K562 (cell line): Measurements from ENCODE around the gene MAMDC4. TPM values are rescaled to one million over a fixed set of nuclear protein-coding genes. Genes with fewer than 3 reads are reported as not detected.
A peak's percentile ranks its signal among the peaks of the same experiment; 100 is the strongest.

Experiments
- ATAC-seq: fragments of 200-7000 bp; cut with Tn5 transposase; 3 replicates; pipeline ENCODE4 v1.9.1; 2020; ENCODE audit warnings: moderate library complexity
- BruUV-seq: library from RNA; stranded (reverse); fragments of 400-500 nt; replicated peaks from 2 replicates; lab custom pipeline; 2021; lab: Mats Ljungman, UMichigan
- CTCF ChIA-PET: fragments of 300-600 bp; formaldehyde crosslinking; extraction: SDS; loops from one replicate; lab custom pipeline; 2021; ENCODE audit warnings: low intra/inter-chr PET ratio; lab: Yijun Ruan, JAX
- POLR2A ChIA-PET: fragments of 300-600, 350-650 bp; sonication (Branson Sonifier 250); formaldehyde crosslinking; extraction: SDS; loops from one replicate; lab custom pipeline; 2021; ENCODE audit warnings: antibody characterized with exemption, inconsistent platforms; lab: Yijun Ruan, JAX
- DNase-seq, 4 experiments: peaks; one replicate each; pipeline versions ENCODE4 v3.0.0 to v3.0.0-alpha.2; 2011 to 2018; ENCODE audit warnings: low spot score in 3 of 4, mixed read lengths in 3 of 4; ENCODE audit errors: extremely low read depth in 1 of 4
- FAIRE-seq: peaks from 2 replicates; lab custom pipeline; 2011; peaks lifted over from hg19 to GRCh38; lab: Jason Lieb, UNC
- H2AFZ ChIP-seq: 2 replicates; pipeline ENCODE4 v1.6.0; 2011; ENCODE audit warnings: low read depth, low read length, control low read depth, inconsistent platforms
- H3K27ac ChIP-seq: fragments of 200-600 bp; 3 replicates; pipeline ENCODE4 v1.8.0; 2011; ENCODE audit warnings: low read depth, mild to moderate bottlenecking, control low read depth, inconsistent platforms, low read length, moderate library complexity, mixed read lengths; ENCODE audit errors: extremely low read depth
- H3K27me3 ChIP-seq, 2 experiments: fragments of 300-600 bp in 1 of 2; 2 replicates in 1 of 2; 3 replicates in 1 of 2; pipeline versions ENCODE4 v1.6.0 to v1.8.0; 2011; ENCODE audit warnings: inconsistent platforms in 2 of 2, low read length in 2 of 2, mild to moderate bottlenecking in 1 of 2, mixed read lengths in 1 of 2, moderate library complexity in 1 of 2; ENCODE audit not compliant: control insufficient read depth in 2 of 2, insufficient read depth in 2 of 2
- H3K36me3 ChIP-seq: fragments of 300-600 bp; 3 replicates; pipeline ENCODE4 v1.8.0; 2011; ENCODE audit warnings: mild to moderate bottlenecking, low read length, inconsistent platforms; ENCODE audit not compliant: control insufficient read depth, insufficient read depth
- H3K4me1 ChIP-seq, 2 experiments: fragments of 200-600 bp in 1 of 2; replicated peaks in 1 of 2; 2 replicates in 1 of 2; 3 replicates in 1 of 2; pipeline versions ENCODE4 v1.5.1 to v1.8.0; 2011; ENCODE audit warnings: inconsistent platforms in 2 of 2, low read length in 2 of 2, mild to moderate bottlenecking in 1 of 2, mixed read lengths in 1 of 2, moderate library complexity in 1 of 2; ENCODE audit not compliant: control insufficient read depth in 2 of 2, insufficient read depth in 2 of 2
- H3K4me2 ChIP-seq: 2 replicates; pipeline ENCODE4 v1.6.1; 2011; ENCODE audit warnings: low read length, control low read depth, inconsistent platforms, mixed read lengths; ENCODE audit not compliant: insufficient read depth
- H3K4me3 ChIP-seq: fragments of 200-600 bp; sonication (generic), shearing (Covaris generic); 2 replicates; pipeline ENCODE4 v1.5.1; 2016; ENCODE audit warnings: control low read depth, inconsistent platforms
- H3K79me2 ChIP-seq: fragments of 200-600 bp; 3 replicates; pipeline ENCODE4 v1.8.0; 2011; ENCODE audit warnings: low read length, inconsistent platforms; ENCODE audit not compliant: control insufficient read depth, insufficient read depth
- H3K9ac ChIP-seq, 2 experiments: 2 replicates each; pipeline versions ENCODE4 v1.6.0 to v1.6.1; 2011; ENCODE audit warnings: low read depth in 2 of 2, low read length in 2 of 2, control low read depth in 1 of 2, inconsistent platforms in 1 of 2, mild to moderate bottlenecking in 1 of 2, mixed read lengths in 1 of 2; ENCODE audit not compliant: insufficient read depth in 1 of 2
- H3K9me1 ChIP-seq: one replicate; pipeline ENCODE4 v1.6.0; 2011; ENCODE audit warnings: inconsistent platforms, mild to moderate bottlenecking, low read length, moderate library complexity; ENCODE audit not compliant: control insufficient read depth, insufficient read depth
- H3K9me3 ChIP-seq: replicated peaks from 2 replicates; pipeline ENCODE4 v1.5.1; 2011; ENCODE audit warnings: low read depth, low read length, inconsistent platforms; ENCODE audit not compliant: control insufficient read depth, insufficient read depth
- H4K20me1 ChIP-seq: replicated peaks from 2 replicates; pipeline ENCODE4 v1.6.1; 2011; ENCODE audit warnings: low read length, inconsistent platforms, mixed read lengths; ENCODE audit not compliant: control insufficient read depth, insufficient read depth
- ESRRA ChIP-seq: fragments of 450-650 bp; IDR thresholded peaks from 2 replicates; pipeline ENCODE4 v1.6.1; 2014; ENCODE audit warnings: low read depth, mild to moderate bottlenecking, moderate library complexity, borderline replicate concordance
- FOXM1 ChIP-seq, 2 experiments: fragments of 450-650 bp in 1 of 2; sonication (generic) in 1 of 2; formaldehyde crosslinking in 1 of 2; IDR thresholded peaks; 2 replicates each; pipeline versions ENCODE4 v1.6.1 to v1.9.0; 2017 to 2022; ENCODE audit warnings: low read depth in 2 of 2, mild to moderate bottlenecking in 2 of 2, missing genetic modification reagents in 1 of 2, moderate library complexity in 1 of 2
- HDAC1 ChIP-seq, 2 experiments: fragments of 450-650 bp; IDR thresholded peaks; 2 replicates each; pipeline ENCODE4 v1.6.1; 2016 to 2017; ENCODE audit warnings: inconsistent platforms in 1 of 2, mild to moderate bottlenecking in 1 of 2, moderate library complexity in 1 of 2
- LCOR ChIP-seq: sonication (generic); formaldehyde crosslinking; IDR thresholded peaks from 2 replicates; pipeline ENCODE4 v1.8.0; 2022; ENCODE audit warnings: mild to moderate bottlenecking, missing genetic modification reagents
- MAZ ChIP-seq, 2 experiments: fragments of 450-650 bp in 1 of 2; sonication (generic) in 1 of 2; formaldehyde crosslinking; IDR thresholded peaks in 1 of 2; conservative IDR thresholded peaks in 1 of 2; 2 replicates each; pipeline versions ENCODE4 v1.4.0 to v1.5.0; 2020; ENCODE audit warnings: mild to moderate bottlenecking in 1 of 2, missing genetic modification reagents in 1 of 2
- MTA3 ChIP-seq: fragments of 450-650 bp; formaldehyde crosslinking; IDR thresholded peaks from 2 replicates; pipeline ENCODE4 v1.6.1; 2017; ENCODE audit warnings: mild to moderate bottlenecking, borderline replicate concordance
- PHF8 ChIP-seq: fragments of 200-600 bp; sonication (generic); IDR thresholded peaks from 2 replicates; pipeline ENCODE4 v1.6.1; 2012; ENCODE audit warnings: mixed run types, mild to moderate bottlenecking, inconsistent platforms, low read length, moderate library complexity, borderline replicate concordance
- POLR2H ChIP-seq: IDR thresholded peaks from 2 replicates; pipeline ENCODE4 v1.6.1; 2016; ENCODE audit warnings: missing genetic modification characterization, low read depth, mild to moderate bottlenecking, control low read depth, missing compliant biosample characterization, moderate library complexity
- SAFB ChIP-seq: fragments of 200-400 bp; formaldehyde crosslinking; IDR thresholded peaks from 2 replicates; pipeline ENCODE4 v1.6.1; 2017; ENCODE audit warnings: low read depth, low read length, borderline replicate concordance
- TAF1 ChIP-seq: IDR thresholded peaks from 2 replicates; pipeline ENCODE4 v1.6.1; 2011; ENCODE audit warnings: mild to moderate bottlenecking, low read length, moderate library complexity; ENCODE audit not compliant: insufficient read depth, control insufficient read depth, severe bottlenecking; ENCODE audit errors: extremely low read depth
- ZFP36 ChIP-seq: fragments of 150-350 bp; IDR thresholded peaks from 2 replicates; pipeline ENCODE4 v1.6.1; 2018; ENCODE audit warnings: low read length, low read depth; ENCODE audit not compliant: partially characterized antibody
- ZNF23 ChIP-seq: fragments of 250-450 bp; sonication (Bioruptor Pico); IDR thresholded peaks from 2 replicates; pipeline ENCODE4 v1.4.0; 2020; ENCODE audit warnings: mild to moderate bottlenecking
- ZNF764 ChIP-seq: fragments of 250-450 bp; sonication (Bioruptor Pico); IDR thresholded peaks from 2 replicates; pipeline ENCODE4 v1.4.0; 2020; ENCODE audit warnings: low read depth, mild to moderate bottlenecking, moderate library complexity
- WGBS: fragments of 100-300 bp; shearing (Covaris generic); methylation state at CpG from one replicate; pipeline ENCODE4 v1.1.6; 2016; ENCODE audit warnings: low coverage, mixed read lengths; ENCODE audit not compliant: insufficient coverage; ENCODE audit errors: missing lambda C conversion rate; 5-methylcytosine and 5-hydroxymethylcytosine counted together
- in situ Hi-C: fragments of 300-500 bp; cut with MboI; formaldehyde crosslinking; loops from 4 replicates; pipeline ENCODE4 v1.15.0; 2018; ENCODE audit warnings: inconsistent platforms, mixed read lengths
- intact Hi-C: fragments of 100-400 bp; cut with micrococcal nuclease; formaldehyde crosslinking; loops from 2 replicates; pipeline ENCODE4 v1.14.2; 2022
- polyA plus RNA-seq, 8 experiments: library from polyadenylated mRNA; depleted of rRNA in 4 of 8; stranded (reverse) in 5 of 8; unstranded in 3 of 8; fragments of >200 nt; fragmentation: Nextera tagmentation in 2 of 8; fragmentation: Illumina TruSeq in 1 of 8; extraction: Ambion mirVana in 2 of 8; extraction: Trizol in 1 of 8; gene quantifications; 2 replicates each; pipeline versions ENCODE4 v1.2.1 to v1.2.3, GENCODE V29; 2011 to 2014; ENCODE audit warnings: inconsistent platforms in 1 of 8, missing spikeins in 1 of 8
- total RNA-seq, 7 experiments: library from RNA; depleted of rRNA in 6 of 7; stranded (reverse); fragments of >200 nt in 6 of 7; fragmentation: Illumina TruSeq in 2 of 7; extraction: Trizol in 2 of 7; gene quantifications; 2 replicates each; pipeline versions ENCODE4 v1.2.1 to v1.2.3, GENCODE V29; 2011 to 2021; ENCODE audit warnings: low replicate concordance in 1 of 7
- TF ChIP-seq, protein P1 (sequence below): fragments of 450-650 bp; IDR thresholded peaks from 2 replicates; pipeline ENCODE4 v1.6.1; 2016
- TF ChIP-seq, protein P2 (sequence below): sonication (generic); formaldehyde crosslinking; IDR thresholded peaks from 2 replicates; pipeline ENCODE4 v1.8.0; 2022; ENCODE audit warnings: missing genetic modification reagents, mild to moderate bottlenecking, moderate library complexity, borderline replicate concordance
- TF ChIP-seq, protein P3 (sequence below): sonication (generic); formaldehyde crosslinking; IDR thresholded peaks from 2 replicates; pipeline ENCODE4 v1.8.1; 2023; ENCODE audit warnings: mild to moderate bottlenecking, missing genetic modification reagents, moderate library complexity

The MAMDC4 gene
- total and polyA plus RNA-seq, 9 of the 15 experiments (the other 6 are each of a cell fraction or from before 2014, with no cell fraction given) = 0.03 to 10.8 (median 1.5) TPM

DNA sequence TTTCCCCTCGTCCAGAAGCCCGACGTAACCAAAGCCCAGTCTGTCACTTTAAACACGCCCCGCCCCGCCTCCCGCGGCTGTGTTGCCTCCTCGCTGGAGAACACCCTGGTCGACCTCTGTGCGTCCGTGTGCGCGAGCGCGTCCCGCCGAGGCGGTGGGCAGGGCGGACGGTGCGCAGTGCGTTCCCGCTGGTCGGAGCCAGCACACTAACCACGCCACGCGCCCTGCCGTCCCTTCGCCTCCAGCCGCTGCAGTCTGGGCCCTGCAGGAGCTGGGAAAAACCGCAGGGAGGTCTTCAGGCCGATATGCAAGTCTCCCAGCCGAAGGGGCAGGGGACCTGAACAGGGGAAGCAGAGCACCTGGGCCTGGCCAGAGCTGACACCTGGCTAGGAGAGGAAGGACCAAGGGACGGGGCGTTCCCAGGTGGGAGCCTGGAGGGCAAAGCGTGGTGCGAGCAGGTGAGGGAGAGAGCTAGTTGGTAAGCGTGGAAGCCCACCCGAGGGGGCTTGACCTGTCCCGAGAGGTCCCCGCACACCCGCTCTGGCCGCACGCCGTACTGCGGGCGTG lies 4.2 kb upstream of the MAMDC4 start:
- TSS peak; percentile 34 for BruUV-seq
- H3K27ac ChIP-seq = peak overlapping the region; percentile 89
- WGBS = under 1% methylated on average over 45 of the region's 48 CpGs
- TF ChIP-seq FOXM1 (IDR thresholded peaks at IDR 0.05; ENCODE audit: low read depth) (no peak), FOXM1 (CRISPR knock-in tag; IDR thresholded peaks at IDR 0.05; ENCODE audit: low read depth) (0 out of 2 replicates have a peak, but pooled peaks have one; percentile 7), ZNF23 (CRISPR knock-in tag) (no peak), MTA3 (peak; percentile 76; the same call in 1 of the 2 replicates), PHF8 (peak; percentile 44; the same call in 1 of the 2 replicates), MAZ (CRISPR knock-in tag; conservative IDR thresholded peaks at IDR 0.05 in 1 of 2, IDR thresholded peaks at IDR 0.05 in 1 of 2) (peak in 1 of 2 experiments; percentile 56; a peak in 1 of 4 replicates), POLR2H (tag) (peak; percentile 11; the same call in 1 of the 2 replicates), ZFP36 (peak; percentile 65), SAFB (0 out of 2 replicates have a peak, but pooled peaks have one; percentile 45), ESRRA (peak; percentile 79; the same call in 1 of the 2 replicates), TAF1 (peak; percentile 30), ZNF764 (no peak), HDAC1 (IDR thresholded peaks at IDR 0.05) (0 out of 4 replicates have a peak, but pooled peaks of 1 of the 2 experiments have one; percentile 69), LCOR (CRISPR knock-in tag) (no peak)
- TF ChIP-seq, protein P1, sequence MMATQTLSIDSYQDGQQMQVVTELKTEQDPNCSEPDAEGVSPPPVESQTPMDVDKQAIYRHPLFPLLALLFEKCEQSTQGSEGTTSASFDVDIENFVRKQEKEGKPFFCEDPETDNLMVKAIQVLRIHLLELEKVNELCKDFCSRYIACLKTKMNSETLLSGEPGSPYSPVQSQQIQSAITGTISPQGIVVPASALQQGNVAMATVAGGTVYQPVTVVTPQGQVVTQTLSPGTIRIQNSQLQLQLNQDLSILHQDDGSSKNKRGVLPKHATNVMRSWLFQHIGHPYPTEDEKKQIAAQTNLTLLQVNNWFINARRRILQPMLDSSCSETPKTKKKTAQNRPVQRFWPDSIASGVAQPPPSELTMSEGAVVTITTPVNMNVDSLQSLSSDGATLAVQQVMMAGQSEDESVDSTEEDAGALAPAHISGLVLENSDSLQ = peak; percentile 67
- TF ChIP-seq, protein P2, sequence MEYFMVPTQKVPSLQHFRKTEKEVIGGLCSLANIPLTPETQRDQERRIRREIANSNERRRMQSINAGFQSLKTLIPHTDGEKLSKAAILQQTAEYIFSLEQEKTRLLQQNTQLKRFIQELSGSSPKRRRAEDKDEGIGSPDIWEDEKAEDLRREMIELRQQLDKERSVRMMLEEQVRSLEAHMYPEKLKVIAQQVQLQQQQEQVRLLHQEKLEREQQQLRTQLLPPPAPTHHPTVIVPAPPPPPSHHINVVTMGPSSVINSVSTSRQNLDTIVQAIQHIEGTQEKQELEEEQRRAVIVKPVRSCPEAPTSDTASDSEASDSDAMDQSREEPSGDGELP (CRISPR knock-in tag) = peak; percentile 76
- TF ChIP-seq, protein P3, sequence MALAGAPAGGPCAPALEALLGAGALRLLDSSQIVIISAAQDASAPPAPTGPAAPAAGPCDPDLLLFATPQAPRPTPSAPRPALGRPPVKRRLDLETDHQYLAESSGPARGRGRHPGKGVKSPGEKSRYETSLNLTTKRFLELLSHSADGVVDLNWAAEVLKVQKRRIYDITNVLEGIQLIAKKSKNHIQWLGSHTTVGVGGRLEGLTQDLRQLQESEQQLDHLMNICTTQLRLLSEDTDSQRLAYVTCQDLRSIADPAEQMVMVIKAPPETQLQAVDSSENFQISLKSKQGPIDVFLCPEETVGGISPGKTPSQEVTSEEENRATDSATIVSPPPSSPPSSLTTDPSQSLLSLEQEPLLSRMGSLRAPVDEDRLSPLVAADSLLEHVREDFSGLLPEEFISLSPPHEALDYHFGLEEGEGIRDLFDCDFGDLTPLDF (CRISPR knock-in tag) = 0 out of 2 replicates have a peak, but pooled peaks have one; percentile 43

More for the DNA sequence above, 4.2 kb upstream of the MAMDC4 start:
- ChIA-PET POLR2A (interaction anchor here (0.6 to 1.8 kb wide), 17 partner anchors 8 to 697 kb away, joined by 3 to 8 read pairs (median 4); partner anchors contain the start of genes EDF1, SAPCD2 and TRAF2), CTCF (no interaction called here)
- DNase-seq (peak; percentile 47 to 92 (median 60)), ATAC-seq (peak; percentile 74), FAIRE-seq (peak; percentile 96)
- intact Hi-C loops (loop anchor here (2.0 to 5.0 kb wide), 2 partner anchors 57 to 94 kb away; partner anchors contain the start of genes FBXW5 and TMEM141), in situ Hi-C loops (no loop called here)
- peaks cover 25% of the 10 kb centered on the region; the same call in 1 of the 3 replicates for H3K36me3 ChIP-seq
- no peaks in the 10 kb centered on the region for H3K9me1 ChIP-seq
- 0 out of 2 replicates have a peak, but pooled peaks cover 5% of the 10 kb centered on the region for H4K20me1 ChIP-seq
- H3K4me3 ChIP-seq = peak overlapping the region; percentile 95
- no peaks in the 10 kb centered on the region for H3K27me3 ChIP-seq
- peak overlapping the region; percentile 92 to 97 for H3K9ac ChIP-seq
- H3K4me1 ChIP-seq = peaks cover 13 to 85% of the 10 kb centered on the region in 2 experiments; a peak in 4 of 5 replicates
- H3K9me3 ChIP-seq = no peaks in the 10 kb centered on the region
- H3K79me2 ChIP-seq = peaks cover 27% of the 10 kb centered on the region
- H2AFZ ChIP-seq = peak overlapping the region; percentile 91
- H3K4me2 ChIP-seq = peak overlapping the region; percentile 97
